ENCODE measurements around the gene JAKMIP1.

The JAKMIP1 gene

DNA sequence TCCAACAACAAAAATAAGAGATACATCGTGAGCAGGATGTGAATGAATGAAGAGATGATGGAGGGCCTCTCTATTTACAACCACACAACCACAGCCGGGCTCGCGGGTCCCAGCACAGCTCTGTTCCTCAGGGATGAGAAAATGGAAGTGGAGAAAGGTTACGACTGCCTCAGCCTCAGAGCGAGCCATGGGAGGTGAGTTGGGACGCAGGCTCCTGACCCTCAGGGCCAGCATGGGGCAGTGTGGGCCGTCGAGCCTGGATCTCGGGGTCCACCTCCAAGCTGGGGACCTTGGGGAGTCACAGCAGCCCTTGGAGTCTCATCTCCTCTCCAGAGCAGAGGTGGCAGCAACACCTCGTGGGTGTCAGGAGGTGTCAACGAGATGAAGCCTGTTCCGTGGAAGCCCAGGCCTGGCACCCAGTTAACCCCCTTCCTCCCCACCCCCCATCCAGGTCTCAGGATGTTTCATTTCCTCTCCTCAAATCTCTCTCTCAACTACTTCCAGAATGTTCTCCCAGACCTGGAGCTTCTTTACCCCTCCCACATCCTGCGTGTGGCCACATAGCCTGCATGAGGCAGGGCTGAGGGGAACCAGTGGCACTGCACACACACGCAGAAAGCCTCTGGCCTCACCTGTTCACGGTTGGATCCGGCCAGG is 208.1 kb downstream of the JAKMIP1 start:
- DNase-seq (ENCODE audit: low spot score), result no peak

DNA sequence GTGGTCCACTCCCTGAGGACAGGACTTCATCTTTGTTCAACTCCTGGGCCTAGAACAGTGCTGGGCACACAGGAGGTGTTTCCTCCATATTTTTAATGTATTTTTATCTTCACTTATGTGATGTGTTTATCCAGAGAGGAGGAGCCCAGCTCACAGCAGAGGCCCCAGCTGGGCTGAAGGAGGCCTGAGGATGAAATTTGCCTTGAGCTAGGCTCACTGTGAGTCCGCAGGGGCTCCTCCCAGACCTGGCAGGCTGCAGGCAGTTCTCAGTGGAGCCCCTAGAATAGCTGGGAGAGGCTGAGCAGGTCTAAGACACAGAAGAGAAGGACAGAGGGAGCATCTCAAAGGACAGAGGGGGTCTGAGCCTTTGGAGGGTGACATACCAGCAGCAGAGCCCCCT is 208.9 kb downstream of the JAKMIP1 start:
- no peak for DNase-seq (ENCODE audit: low spot score)

DNA sequence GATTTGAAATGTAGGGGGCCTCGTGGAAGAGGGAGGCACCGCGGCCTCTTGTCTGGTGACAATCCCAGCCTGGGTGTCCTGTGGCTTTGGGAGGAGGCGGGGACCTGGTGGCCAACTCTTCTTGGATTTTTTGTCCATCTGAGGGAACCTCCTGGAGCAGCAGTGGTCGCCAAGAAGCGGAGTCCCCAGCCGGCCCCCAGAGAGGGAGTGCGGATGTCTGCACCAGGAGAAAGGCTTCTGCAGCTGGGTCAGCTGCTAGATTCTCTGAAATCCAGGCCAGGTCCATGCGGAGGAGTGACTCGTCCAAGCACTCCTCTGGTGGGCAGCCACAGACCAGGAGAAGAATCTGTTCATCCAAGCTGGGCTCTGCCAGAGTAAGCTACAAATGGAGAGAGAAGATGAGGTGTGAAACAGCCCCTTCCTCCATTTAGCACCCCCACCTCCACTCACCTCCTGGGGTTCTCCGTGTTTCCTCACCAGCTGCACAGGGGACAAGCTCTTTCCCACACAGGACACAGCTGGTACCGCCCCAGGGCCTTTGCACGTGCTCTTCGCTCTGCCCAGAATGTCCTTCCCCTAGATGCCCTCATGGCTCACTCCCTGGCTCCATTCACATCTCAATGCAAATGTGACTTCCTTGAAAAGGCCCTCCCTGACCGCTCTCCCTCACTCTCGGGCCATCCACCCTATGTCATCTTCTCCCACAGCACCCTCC is 209.7 kb downstream of the JAKMIP1 start:
- DNase-seq (ENCODE audit: low spot score), result no peak

DNA sequence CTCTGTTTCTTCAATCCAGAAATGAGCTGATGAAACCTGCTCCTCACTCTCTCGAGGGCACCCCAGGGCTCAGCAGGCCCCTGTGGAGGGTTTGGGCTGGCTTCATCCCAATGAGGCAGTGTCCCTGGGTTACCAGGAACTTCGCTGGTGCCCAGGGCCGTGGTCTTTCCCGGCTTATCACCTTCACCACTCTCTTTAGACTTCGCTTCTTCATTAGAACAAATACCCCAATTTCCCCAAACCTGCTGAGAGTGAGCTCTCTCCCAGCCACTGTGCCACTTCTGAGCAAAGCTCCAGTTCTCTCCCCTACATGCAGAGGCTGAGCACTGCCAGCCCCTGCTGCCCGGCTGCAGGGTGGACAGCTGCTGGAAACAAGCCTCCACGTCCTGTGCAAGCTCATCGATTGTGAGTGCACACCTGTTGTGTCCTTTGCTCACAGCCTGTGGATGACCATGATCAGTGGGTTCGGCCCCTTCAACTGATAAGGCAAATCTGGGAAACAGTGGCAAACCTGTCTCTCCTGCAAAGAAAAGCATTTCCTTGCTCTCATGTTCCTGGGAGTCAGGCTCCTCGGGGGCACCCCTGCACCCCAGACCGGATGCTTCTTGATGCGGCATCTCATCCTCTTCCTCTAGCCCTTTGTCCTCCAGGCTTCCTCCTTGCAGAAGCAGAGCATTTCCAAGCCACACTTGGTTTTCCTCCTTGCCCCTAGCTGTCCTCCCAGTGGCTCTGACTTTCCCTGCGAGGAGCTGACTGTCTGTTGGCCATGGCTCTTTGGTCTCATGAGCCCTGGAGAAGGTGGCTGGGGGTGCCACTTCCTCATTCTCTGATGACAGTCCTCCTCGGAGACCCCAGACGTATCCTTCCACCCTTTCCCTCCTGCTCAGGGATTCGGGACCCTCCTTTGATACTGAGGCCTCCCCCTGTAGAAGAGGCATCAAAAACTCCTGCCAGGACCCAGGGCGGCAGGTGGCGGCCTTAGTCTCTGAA is 210.8 kb downstream of the JAKMIP1 start:
- no peak for DNase-seq (ENCODE audit: low spot score)

DNA sequence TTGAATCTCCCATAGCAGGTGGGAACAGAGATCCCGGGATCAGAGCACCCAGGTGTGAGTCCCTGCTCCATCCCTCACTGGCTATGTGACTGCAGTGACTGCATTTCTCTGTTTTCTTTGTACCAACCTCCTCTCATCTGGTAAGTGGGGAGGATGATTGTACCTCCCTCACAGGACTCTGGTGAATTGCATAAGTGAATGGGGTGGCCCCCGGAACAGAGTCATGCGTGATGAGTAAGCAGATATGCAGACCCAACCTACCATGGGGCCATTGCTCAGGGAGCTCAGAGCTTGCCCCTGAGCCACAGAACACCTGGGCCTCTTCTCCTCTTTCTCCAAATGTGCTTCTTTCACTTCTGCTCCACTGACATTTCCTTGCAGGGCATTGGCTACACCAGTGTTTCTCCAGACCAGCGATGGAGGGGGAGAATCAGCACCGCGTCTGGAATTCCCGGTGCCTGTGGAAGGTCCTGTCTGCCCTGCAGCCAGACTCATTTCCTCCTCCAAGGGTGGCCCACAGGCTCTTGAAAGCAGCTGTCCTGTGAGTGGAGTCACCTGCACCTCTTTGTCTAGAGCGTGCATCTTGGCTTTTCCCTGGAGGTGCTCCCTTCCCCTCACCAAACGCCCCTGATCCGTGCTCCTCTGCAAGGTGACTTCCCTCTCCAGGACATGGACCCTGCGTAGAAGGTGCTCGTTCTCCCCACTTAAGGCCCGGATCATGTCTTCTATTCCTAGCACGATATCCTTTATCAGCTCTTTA is 212.1 kb downstream of the JAKMIP1 start:
- no peak for DNase-seq (ENCODE audit: low spot score)

DNA sequence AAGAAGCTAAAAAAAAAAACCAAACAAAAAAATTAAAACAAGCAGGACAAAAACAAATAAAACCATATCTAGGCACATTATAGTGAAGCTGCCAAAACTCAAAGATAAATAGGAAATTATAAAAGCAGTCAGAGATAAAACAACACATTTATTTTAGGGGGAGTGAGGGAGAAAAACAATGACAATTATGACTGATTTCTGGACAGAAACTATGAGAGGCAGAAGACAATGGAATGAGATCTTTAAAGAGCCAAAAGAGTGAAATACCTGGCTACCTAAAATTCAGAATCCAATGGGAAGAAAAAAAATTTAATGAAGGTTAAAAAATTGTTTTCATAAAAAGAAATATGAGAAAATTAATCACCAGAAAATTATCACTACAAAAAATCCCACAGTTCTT is 215.5 kb downstream of the JAKMIP1 start:
- DNase-seq (ENCODE audit: low spot score), result no peak

DNA sequence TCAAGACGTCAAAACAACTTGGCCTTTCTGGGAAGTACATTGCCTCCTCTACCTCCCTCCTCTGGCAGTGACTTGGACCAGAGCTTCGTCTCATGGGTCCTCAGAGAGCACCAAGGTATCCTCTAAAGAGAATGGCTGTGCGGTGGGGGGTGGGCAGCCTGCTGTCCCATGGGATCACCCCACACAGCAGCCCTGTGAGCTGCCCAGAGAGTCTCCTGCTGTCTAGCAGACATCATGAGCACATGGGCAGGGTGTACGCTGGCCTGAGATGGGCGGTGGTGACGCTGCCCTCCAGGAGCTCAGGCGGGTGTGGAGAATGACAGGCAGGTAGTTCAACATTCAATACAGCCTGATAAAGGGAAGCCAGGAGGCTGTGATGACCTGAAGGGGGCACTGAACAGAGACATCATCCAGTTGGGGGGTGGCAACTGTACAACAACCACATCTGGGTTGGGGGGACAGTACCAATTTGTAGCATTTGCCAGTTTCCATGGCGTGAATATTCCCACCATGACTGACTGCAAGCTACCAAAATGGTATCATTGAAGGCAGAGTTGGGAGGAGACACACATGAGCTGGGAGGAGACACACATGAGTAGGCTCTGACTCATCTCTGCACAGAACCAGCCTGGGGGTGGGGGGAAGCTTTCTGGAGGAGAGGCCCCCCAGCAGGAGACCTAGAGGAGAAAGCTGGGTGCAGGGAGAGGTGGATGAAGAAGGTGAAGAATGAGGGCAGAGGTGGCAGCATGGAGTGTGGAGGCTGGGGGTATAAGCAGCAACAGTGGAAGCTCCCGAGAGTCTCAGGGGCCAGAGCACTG is 218.0 kb downstream of the JAKMIP1 start:
- DNase-seq (ENCODE audit: low spot score), result no peak

DNA sequence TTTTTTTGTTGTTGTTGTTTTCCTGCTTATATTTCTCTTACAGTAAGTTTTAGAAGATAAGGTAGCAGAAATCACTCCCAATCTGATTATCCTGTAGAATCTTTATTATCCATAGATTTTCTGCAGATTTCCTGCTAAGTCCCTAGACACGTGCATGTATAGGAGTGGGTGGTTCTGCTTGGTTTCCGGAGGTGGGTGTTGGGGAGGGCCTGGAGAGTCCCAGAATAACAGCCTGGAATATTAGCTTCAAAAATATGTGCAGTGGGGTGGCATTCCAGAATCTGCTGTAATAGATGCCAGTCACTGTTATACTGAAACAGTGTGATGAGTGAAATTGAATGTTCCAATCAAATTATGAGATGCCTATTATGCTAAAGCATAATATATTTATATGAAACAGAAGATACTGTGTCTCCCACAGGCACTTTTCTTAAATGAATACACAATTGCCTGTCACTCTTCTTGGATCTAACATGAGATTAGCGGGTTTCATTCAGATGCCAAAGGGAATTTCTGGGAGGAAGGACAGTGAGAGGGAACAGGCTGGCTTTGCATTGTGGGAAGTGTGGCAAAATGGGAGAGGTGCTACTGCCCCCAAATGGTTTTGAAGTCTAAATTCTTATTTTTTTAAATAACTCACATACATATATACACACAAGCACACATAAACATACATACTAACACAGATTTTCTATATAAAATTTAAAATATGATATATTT is 219.8 kb downstream of the JAKMIP1 start:
- DNase-seq (ENCODE audit: low spot score), result no peak

DNA sequence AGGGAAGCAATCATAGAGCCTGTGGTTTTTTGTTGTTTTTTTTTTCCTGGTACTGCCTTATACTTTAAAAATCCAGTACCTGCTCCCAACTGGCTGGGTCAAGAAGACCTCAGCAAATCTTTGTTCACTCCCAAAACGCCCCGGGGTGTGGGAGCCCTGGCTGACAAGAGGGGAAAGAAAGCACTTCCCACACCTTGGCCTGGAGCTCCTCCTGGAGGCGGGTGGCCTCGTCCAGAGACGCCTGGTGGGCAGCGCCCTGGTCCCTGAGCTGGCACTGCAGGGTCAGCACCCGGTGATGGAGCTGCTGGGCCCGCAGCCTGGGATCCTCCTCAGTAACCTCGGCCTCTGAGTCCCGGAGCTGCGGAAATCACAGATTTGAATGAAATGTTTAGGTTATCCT is 220.4 kb downstream of the JAKMIP1 start:
- DNase-seq (ENCODE audit: low spot score), result no peak

DNA sequence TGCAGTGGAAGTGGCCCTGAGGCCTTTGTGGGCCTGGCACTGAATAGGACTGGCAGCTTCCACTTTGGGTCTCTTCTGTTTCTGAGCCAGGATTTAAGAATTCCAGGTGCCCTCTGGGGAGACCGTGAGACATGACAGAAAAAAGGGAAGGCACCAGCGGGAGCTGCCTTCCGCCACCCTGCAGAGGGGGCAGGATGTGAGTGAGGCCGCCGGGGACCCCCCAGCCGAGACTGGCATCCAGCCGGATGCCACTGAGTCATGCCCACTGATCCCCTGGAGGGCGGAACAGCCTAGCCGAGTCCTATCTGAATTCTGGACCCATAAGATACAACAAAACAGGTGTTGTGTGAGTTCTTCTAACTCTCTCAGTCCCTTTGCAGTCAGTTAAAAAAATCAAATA is 223.4 kb downstream of the JAKMIP1 start:
- DNase-seq (ENCODE audit: low spot score), result no peak

DNA sequence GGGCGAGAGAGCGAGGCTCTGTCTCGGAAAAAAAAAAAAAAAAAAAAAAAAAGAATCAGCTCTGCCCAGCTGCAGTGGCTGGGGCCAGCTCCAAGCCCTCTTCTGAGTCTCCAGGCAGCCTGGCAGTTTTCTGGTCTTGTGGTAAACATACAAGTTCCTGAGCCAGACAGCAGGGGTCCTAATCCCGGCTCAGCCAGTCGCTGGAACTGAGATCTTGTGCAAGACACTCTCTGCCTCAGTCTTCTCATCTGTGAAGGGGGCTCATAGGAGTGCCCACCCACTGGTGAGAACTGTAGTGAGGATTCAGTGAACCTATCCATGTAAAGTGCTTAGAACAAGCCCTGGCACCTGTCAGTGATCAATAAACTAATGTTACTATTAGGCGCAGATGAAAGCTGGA is 223.9 kb downstream of the JAKMIP1 start:
- no peak for DNase-seq (ENCODE audit: low spot score)

Measured in LoVo (cell line).